ENCODE data around the gene AXL.
"Not testable (repeated sequence)": the region's sequence is repeated elsewhere in the genome, so short reads cannot be mapped to it uniquely, and the experiment has no call there.

Gene AXL

GRCh38 chr19:41265395-41266153 is 46.6 kb downstream of the AXL start:
- intact Hi-C loops (cut with DNase I), result loop anchor here (2.0 kb wide), 1 partner anchor 43 kb away; no protein-coding TSS in a partner anchor
- no peak for DNase-seq

- intact Hi-C loops (cut with DNase I), result no loop called here
- peak in 1 of 10 donors; percentile 14 for DNase-seq
These were observed 50.0 kb downstream of the AXL start for GRCh38 chr19:41269055-41269454.

GRCh38 chr19:41269571-41269970 is 50.5 kb downstream of the AXL start:
- DNase-seq, result peak in 1 of 10 donors; percentile 33
- intact Hi-C loops (cut with DNase I), result no loop called here

- intact Hi-C loops (cut with DNase I), result no loop called here
- DNase-seq, result no peak
These were observed 54.1 kb downstream of the AXL start for GRCh38 chr19:41273076-41273475.

DNA sequence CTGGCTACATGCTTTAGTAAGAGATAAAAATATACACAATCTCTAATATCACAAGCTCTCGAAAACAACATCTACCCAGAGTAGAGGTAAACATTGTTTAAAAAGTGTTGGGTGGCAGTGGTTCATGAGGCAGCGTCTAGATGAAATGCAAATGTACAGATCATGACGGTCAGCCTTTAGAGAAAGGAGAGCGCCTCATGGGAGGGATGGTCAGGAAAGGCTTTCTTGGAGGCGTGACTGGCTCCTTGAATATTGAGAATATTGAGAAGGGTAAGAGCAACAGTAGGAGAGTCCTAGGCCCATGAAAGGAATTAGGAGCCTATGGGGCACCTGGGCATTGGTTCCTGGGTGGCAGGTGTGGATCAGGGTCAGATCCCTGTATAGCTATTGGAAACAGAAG is 55.8 kb downstream of the AXL start:
- intact Hi-C loops (cut with DNase I), result no loop called here
- peak in 1 of 10 donors; percentile 16 for DNase-seq

DNA sequence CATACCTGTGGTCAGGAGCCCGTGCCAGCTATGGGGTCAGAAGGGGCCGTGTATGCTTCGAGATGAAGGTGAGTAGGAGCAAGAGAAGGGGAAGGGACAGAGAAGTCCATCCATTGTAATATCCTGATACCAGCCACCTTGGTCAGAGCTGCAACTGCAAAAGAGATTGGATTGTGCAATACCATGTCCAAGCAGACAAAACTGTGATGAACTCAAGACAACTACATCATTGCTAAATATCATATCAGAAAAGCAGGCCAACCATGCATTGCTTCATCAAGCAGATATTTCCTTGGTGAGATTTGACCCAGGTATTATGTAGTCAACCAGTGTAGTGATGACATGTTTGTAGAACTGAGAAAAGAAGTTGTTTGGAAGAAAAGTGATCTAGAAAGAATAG is 57.2 kb downstream of the AXL start:
- DNase-seq, result no peak
- intact Hi-C loops (cut with DNase I), result no loop called here

DNA sequence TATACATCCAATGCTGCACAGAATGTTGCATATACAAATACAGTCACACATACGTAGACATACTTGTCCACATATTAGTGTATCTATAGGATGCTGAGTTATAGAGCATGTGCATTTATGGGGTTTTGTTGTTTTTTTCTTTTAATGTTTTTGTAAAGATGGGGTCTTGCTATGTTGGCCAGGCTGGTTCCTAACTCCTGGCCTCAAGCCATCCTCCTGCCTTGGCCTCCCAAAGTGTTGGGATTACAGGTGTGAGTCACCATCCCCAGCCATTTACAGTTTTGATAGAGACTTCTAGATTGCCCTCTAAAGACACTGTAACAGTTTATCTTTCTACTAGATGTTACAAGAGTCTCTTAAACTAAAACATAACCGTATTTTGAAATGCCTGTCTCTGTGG is 59.5 kb downstream of the AXL start:
- DNase-seq, result no peak
- intact Hi-C loops (cut with DNase I), result no loop called here

DNA sequence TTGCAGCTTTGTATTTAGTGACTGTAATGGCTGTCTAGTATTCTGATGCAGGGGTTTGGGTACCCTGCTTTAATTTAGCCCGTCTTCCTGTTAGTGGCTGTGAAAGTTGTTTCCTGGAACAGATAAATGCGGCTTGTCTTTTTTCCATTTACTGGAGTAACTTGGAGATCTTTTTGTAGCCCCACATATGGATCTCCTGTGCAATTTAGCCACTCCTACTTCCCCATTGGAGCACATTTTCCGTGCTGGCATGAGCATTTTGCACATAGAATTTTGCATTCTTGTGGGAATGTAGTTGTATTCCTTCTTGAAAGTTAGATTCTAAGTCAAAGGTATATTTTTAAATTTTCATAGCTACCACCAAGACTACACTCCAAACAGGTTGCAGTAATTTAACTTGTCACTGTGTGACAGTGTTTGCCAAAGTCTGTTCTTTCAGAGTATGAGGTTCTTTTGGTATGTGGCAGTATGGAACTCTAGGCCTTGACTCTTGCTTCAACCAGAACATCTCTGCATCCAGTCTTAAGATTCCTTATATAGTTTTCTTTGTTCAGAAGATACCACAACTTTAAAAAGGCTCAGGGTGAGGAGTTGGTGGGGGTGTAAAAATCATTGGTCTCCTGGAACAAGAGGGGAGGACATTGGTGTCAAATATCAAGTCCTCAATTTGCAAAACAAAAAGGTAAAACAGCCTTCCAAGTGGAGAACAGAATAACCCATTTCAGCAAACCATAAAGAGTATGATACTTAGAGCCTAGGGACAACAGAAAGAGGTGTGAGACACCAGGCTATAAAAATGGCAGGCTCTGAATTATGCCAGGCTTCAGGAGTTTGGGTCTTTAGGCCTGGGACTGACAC is 69.9 kb downstream of the AXL start:
- no peak for DNase-seq
- intact Hi-C loops (cut with DNase I), result no loop called here

DNA sequence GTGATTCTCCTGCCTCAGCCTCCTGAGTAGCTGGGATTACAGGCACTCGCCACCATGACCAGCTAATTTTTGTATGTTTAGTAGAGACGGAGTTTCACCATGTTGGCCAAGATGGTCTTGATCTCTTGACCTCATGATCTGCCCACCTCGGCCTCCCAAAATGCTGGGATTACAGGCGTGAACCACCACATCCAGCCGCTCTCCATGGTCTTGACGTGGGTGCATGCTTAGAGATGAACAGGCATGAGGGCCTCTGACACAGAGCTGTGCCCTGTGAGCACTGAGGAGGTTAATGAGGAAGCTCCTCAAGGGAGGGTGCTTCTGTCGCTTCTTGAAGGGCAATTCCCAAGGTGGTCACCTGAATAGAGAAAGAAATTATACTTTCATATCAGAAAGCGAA is 70.8 kb downstream of the AXL start:
- DNase-seq; intact Hi-C loops (cut with DNase I): not testable (repeated sequence)

GRCh38 chr19:41294393-41294792 is 75.4 kb downstream of the AXL start:
- no peak for DNase-seq
- intact Hi-C loops (cut with DNase I), result no loop called here

GRCh38 chr19:41295499-41295898 is 76.5 kb downstream of the AXL start:
- intact Hi-C loops (cut with DNase I), result no loop called here
- no peak for DNase-seq

DNA sequence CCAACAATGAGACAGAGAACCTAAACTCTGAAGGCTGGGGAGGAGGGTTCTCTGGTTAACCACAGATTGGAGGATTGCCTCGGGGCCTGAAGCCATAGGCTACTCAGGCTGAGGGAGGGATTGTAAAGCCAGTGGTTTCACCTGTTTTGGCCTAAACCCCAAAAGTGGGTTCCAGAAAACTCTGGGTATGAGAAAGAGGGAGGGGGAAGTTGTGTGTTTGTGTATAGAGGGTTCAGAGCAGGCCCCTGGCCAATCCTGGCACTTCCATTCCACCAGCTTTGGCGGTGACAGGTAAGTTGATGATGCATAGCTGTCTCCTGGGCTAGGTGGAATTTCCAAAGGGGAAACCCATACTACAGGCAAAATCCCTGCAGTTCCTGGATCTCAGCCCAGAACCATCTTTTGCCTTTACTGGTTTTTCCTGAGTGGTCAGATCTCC is 77.4 kb downstream of the AXL start:
- intact Hi-C loops (cut with DNase I), result no loop called here
- no peak for DNase-seq

GRCh38 chr19:41297628-41298347 is 78.8 kb downstream of the AXL start:
- intact Hi-C loops (cut with DNase I), result no loop called here
- DNase-seq, result peak in 1 of 10 donors; percentile 30

- intact Hi-C loops (cut with DNase I), result no loop called here
These were observed 79.4 kb downstream of the AXL start for GRCh38 chr19:41298348-41298964.

DNA sequence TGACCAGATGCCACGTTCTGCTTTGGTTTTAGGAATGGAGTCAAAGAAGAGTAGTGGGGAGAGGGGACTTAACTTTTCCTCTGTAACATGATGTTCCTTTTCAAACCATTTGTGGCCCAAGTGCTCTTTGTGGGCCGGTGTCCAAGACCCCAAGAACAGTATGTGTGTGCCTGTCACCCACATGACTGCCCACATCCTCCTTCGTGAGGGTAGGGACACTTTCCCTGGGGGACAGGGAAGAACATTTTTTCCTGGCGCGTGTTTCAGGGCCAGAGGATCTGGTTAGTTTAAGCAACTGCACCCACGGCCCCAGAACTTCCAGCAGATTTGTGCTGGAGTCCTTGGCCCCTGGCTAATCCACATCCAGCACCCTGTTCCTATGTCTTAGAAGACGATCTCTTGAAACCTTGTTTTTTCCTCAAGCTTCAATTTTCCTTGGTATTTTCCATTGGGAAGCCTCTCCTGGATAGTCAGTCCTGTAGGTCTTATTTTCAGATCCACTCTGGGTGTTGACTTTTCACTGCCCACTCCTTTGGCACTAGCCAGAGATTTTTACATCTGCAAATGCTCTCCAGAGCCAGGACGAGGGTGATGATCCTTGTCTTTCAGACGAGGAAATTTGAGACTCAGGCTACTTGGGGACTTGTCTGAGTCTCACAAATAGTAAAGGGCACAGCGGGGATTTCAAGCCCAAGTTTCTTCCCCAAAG is 80.2 kb downstream of the AXL start:
- intact Hi-C loops (cut with DNase I), result no loop called here
- DNase-seq, result peak in 3 of 10 donors; percentile 38 to 71 (median 41)

More at GRCh38 chr19:41298348-41298964, 79.4 kb downstream of the AXL start:
- peak in 3 of 10 donors; percentile 35 to 86 (median 76) for DNase-seq

DNA sequence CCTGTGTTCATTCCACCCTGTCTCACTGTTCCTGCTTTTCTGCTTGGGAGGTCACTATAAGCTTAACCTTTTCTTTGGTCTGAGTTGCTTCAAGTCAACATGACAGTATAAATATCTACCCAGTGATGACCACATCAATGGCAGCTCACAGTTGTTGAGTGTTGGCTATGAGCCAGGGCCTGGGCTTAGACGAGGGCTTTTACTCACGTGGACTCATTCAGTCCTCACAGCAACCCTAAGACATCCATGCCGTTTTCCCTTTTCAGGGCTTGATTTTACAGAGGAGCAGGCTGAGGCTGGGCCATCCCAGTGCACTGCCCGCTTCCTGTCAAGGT is 80.7 kb downstream of the AXL start:
- DNase-seq, result peak in 1 of 10 donors; percentile 68
- intact Hi-C loops (cut with DNase I), result no loop called here

DNA sequence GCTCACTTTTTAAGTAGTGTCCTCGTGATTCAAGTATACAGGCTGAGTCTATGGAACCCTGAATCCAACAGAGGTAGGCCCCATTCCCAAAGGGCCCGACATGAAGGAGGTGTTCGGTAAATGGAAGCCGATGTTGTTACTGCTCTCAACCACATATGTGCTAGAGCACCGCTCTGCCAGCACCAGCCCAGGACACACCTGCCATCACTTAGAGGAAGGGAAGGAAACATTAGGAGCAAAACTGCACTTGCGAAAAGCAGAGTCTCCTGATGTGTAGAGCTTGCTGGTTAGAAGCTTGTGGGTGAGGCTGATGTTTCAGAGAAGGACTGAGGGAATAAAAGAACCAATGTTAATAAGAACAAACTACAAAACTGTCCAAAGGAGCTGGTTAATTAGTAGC is 81.5 kb downstream of the AXL start:
- intact Hi-C loops (cut with DNase I), result no loop called here
- peak in 1 of 10 donors; percentile 6 for DNase-seq

DNA sequence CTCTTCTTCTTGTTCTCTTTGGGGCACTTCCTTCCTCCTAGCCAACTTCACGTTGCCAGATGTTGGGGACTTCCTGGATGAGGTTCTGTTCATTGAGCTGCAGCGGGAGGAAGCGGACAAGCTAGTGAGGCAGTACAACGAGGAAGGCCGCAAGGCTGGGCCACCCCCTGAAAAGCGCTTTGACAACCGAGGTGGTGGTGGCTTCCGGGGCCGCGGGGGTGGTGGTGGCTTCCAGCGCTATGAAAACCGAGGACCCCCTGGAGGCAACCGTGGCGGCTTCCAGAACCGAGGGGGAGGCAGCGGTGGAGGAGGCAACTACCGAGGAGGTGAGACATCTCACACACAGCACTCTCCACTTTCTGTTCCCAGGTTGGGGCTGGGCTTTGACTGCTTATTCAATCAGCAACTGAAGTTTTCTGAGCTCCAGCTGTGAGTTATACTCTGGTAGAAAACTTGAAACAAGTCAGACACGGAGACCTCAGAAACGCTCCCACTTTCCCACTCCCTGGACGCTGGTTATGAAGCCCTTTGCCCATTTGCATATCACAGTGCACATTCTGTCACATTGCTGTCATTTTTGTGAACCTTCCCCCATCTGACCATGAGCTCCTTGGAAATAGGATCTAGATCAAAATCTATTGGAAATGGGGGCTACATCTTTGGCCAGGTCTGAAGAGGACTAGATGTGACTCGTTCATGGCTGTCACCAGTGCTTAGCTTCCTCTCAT is 83.8 kb downstream of the AXL start:
- peak in 1 of 10 donors; percentile 60 for DNase-seq
- intact Hi-C loops (cut with DNase I), result no loop called here

DNA sequence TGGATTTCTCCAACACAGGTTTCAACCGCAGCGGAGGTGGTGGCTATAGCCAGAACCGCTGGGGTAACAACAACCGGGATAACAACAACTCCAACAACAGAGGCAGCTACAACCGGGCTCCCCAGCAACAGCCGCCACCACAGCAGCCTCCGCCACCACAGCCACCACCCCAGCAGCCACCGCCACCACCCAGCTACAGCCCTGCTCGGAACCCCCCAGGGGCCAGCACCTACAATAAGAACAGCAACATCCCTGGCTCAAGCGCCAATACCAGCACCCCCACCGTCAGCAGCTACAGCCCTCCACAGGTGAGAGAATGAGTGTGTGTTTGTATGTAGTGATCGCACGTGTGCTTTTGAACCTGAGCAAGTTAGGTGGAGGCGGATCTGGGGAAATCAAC is 84.9 kb downstream of the AXL start:
- intact Hi-C loops (cut with DNase I), result no loop called here

More for the DNA sequence above, 84.9 kb downstream of the AXL start:
- DNase-seq, result peak in 2 of 10 donors; percentile 46 to 73

Measured in posterior cingulate gyrus (tissue), 11 donors.